GM12872 (cell line): ENCODE results near the gene OBP2B.

Experiments
- TF ChIP-seq, protein P1 (sequence below): IDR thresholded peaks from 3 replicates; pipeline ENCODE4 v1.5.1; 2011; ENCODE audit warnings: low read depth, mild to moderate bottlenecking, low read length, moderate library complexity; ENCODE audit not compliant: insufficient read depth

The OBP2B gene

DNA sequence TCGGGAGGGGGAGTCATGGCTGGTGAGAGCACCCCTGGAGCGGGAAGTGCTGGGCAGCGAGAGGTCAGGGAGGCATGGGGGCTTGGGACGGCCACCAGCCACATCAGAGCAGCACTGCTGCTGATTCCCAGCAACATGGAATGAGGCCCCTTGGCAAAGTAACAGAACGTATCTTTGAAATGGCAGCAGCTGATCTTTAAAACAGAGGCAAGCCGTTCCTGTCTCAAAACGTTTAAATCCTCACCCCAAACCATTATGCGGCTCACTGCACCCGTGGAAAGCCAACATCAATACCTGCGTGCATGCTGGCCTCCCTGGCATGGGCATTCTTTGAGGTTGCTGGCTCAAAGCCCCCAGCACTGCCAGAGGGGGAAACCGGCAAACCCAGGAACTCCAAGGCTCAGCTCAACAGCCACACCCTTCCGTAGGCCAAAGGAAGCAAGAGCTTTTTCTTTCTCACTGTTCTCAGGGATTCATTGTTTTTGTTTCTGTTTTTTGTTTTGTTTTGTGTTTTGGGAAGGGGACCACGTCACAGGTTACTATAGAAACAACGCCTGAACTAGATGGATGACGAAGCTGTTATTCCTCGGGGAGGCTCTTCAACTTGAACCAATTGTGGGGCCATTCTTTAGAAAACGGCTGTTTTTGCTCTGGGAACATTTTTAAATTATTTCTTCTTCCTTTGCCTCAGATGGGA is 28.1 kb upstream of the OBP2B start:
- TF ChIP-seq, protein P1, sequence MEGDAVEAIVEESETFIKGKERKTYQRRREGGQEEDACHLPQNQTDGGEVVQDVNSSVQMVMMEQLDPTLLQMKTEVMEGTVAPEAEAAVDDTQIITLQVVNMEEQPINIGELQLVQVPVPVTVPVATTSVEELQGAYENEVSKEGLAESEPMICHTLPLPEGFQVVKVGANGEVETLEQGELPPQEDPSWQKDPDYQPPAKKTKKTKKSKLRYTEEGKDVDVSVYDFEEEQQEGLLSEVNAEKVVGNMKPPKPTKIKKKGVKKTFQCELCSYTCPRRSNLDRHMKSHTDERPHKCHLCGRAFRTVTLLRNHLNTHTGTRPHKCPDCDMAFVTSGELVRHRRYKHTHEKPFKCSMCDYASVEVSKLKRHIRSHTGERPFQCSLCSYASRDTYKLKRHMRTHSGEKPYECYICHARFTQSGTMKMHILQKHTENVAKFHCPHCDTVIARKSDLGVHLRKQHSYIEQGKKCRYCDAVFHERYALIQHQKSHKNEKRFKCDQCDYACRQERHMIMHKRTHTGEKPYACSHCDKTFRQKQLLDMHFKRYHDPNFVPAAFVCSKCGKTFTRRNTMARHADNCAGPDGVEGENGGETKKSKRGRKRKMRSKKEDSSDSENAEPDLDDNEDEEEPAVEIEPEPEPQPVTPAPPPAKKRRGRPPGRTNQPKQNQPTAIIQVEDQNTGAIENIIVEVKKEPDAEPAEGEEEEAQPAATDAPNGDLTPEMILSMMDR = no peak

DNA sequence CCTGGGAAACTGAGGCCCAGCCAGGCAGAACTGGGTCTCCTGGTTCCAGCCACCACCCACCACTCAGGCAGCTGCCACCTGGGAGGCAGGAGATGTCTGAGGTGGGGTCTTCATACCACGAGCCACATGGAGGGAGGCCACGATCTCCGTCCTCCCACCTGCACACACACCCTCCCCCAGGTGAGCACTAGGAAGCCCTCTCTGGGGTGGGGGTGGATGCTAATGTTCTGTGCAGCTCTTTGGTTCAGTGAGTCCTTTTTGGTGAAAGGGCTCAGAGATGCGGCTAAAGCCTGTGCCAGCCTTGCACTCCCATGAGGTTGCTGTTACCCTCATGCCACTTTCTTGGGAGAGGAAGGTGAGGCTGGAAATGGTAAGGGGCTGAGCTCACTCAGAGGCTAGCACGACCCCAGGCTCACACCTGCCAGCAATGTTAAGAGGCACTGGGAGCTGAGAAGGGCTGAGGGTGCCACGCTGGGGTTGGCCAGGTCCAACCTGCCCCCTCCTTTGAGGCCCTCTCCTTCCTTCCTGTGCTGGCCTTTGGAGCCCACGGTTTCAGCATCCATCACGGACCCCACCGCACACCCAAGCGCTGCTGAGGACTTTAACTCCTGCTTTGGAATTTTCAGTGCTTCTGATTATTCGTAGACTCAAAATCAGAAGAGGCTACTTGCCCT is 26.6 kb upstream of the OBP2B start:
- TF ChIP-seq, protein P1 = no peak

DNA sequence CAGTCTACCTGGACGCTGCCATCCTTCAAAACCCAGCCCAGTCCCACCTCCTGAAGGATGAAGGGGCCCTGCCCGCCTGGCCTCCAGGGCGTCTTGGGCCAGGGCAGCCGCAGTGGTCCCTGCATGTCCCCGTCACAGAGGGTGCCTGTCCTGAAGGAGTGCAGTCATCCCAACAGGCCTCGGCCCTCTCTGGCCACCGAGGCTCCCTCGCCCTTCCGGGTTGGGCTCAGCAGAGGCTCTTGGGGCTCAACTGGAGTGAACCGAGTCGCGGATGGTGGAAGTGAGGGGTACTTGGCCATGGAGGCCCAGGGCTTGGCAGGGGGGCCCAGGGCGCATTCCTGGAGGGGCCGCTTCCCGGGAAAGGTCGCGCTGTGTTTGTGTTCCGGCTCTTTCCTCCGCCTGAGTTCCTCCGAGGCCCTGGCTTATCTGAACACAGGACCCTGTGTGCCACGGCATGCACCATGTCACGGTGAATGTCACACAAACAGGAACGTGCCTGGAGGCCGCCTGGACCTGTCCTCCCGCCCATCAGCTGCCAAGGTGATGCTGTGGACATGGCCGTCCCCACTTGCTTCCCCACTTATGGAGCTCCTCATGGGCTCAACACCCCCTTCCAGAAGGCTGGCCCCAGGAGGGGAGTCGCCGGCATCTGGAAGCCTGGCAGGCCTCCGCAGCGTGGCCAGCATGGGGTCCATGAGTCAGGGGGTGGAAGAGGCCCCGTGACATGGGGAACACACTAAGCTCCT is 25.7 kb upstream of the OBP2B start:
- TF ChIP-seq, protein P1 = no peak

DNA sequence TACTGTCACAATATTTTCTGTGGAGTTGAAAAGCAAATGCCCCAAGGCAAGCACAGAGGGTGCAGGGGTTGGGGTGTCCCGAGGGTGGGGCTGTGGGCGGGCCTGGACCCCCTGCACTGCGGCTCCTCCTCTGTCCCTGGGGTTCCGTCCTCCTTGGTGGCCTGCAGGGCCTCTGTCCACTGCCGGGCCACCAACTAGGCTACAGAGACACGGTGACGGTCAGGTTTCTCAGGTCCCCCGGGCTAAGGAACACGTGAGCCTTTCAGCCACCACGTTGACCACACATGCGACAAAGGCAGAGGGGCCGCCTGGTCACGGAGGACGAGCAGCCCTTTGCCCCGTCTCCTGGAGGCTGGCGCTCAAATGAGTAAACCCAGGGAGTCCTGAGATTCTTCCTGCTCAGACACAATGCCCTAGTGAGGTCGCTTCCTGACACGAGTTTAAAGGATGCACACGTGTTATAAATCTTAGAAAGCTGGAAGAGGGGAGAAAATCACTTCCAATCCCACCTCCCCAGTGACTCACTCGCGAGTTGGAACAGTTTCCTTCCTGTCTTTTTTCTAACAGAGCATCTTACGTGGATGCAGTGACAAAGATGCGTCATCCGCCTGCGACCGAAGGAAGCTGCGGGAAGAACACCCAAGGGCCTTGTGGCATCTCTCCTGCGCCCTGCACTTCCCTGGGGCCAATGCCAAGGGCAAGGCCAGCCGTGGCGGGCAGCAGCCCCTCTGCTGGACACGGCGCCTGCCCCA is 24.8 kb upstream of the OBP2B start:
- TF ChIP-seq, protein P1 = no peak

DNA sequence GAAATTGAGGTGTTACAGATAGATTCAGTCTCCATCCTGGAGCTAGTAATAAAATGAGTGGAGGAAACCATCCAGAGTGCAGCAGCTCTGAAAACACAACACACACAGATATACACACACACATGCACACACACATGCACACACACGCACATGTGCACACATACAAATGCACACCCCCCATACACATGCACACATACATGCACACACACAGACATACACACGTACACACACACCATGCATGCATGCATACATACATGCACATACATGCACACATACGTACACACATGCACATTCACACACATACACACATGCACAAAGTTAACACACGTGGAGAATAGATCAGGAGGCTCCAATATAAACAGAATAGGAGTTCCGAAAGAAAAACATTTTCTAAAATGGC is 21.0 kb upstream of the OBP2B start:
- TF ChIP-seq, protein P1 = no peak

DNA sequence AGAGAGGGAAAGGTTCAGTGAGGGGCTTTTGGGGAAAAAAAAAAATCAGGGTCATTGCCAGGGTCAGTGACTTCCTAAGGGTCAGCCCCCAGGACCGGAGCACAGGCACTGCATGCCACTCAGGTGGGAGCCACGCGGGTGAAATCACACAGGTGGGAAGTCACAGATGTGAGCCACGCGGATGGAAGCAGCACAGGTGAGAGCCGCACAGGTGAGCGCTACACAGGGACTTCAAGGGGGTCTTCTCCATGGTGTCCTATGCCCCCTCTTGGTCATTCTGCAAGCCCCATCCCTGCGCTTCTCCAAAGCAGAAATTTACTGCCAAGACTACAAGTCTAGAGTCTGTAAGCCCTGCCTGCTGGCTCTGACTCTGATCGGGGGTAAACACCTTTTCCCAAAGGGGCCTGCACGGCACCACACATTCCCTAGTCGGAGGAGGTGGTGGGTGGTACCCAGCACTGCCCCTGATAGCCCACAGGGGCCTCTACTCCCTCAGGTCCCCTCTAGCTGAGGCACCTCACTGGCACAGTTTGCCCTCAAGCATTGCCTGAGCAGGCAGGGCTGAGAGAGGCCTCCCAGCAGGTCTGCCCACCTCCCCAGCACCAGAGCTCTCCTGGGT is 18.3 kb upstream of the OBP2B start:
- TF ChIP-seq, protein P1 = no peak
